HG02943 (cell line): Measurements from ENCODE around the gene GSG1L.
"Not testable (repeated sequence)": the region's sequence is repeated elsewhere in the genome, so short reads cannot be mapped to it uniquely, and the experiment has no call there.

Experiments
- ATAC-seq: cut with Tn5 transposase; IDR thresholded peaks from one replicate; pipeline ENCODE4 v1.9.1; 2021; ENCODE audit warnings: mild to moderate bottlenecking, low read depth, moderate library complexity; ENCODE audit not compliant: unreplicated experiment

The GSG1L gene

GRCh38 chr16:27749946-27750345 lies 313.6 kb downstream of the GSG1L start:
- ATAC-seq: no peak

- no peak for ATAC-seq
Measured at GRCh38 chr16:27749547-27749875, 314.0 kb downstream of the GSG1L start.

- ATAC-seq: no peak
Measured at GRCh38 chr16:27748868-27749546, 314.5 kb downstream of the GSG1L start.

GRCh38 chr16:27747946-27748345 lies 315.6 kb downstream of the GSG1L start:
- no peak for ATAC-seq

- no peak for ATAC-seq
Measured at GRCh38 chr16:27746076-27746855, 317.2 kb downstream of the GSG1L start.

GRCh38 chr16:27745348-27745747 lies 318.2 kb downstream of the GSG1L start:
- ATAC-seq: no peak

GRCh38 chr16:27743963-27744362 lies 319.6 kb downstream of the GSG1L start:
- no peak for ATAC-seq

GRCh38 chr16:27743001-27743400 lies 320.5 kb downstream of the GSG1L start:
- ATAC-seq: not testable (repeated sequence)

GRCh38 chr16:27742333-27742732 lies 321.2 kb downstream of the GSG1L start:
- no peak for ATAC-seq

GRCh38 chr16:27740496-27741201 lies 322.9 kb downstream of the GSG1L start:
- no peak for ATAC-seq

GRCh38 chr16:27739606-27740357 lies 323.7 kb downstream of the GSG1L start:
- no peak for ATAC-seq

- no peak for ATAC-seq
Measured at GRCh38 chr16:27738596-27738995, 324.9 kb downstream of the GSG1L start.
